Stimulated activated CD4-positive, alpha-beta T cell treated with anti-CD3 and anti-CD28 coated beads, Interleukin-1b, Interleukin-23, amount 100 ng/mL, for 1 hour (primary cell): ENCODE results near the gene JPH3.

ENCODE experiments used
- DNase-seq, 2 donors: peaks; one replicate each; pipeline ENCODE4 v3.0.0-alpha.2; 2020; ENCODE audit warnings: low read depth in 2 of 2

JPH3 gene

DNA sequence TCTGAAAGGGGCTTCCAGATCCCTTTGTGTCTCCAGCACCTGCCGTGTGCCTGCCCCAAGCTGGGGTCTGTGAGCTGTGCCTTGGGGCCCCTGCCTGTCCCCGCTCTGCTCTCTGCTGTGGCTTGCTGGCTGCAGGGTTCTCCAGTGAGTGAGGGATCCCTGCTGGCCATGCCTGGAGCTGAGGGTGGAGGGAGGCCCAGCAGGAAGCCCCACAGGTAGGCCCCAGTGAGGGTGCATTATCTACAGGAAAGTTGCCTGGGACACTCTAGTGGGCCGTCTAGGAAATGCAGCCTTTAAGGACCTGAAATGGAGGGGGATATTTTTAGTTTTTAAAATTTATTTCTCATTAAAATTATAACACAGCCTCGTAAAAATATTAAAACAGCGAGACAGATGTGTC, 50.9 kb downstream of the JPH3 start:
- no peak for DNase-seq

GRCh38 chr16:87654826-87655225, 52.5 kb downstream of the JPH3 start:
- no peak for DNase-seq

DNA sequence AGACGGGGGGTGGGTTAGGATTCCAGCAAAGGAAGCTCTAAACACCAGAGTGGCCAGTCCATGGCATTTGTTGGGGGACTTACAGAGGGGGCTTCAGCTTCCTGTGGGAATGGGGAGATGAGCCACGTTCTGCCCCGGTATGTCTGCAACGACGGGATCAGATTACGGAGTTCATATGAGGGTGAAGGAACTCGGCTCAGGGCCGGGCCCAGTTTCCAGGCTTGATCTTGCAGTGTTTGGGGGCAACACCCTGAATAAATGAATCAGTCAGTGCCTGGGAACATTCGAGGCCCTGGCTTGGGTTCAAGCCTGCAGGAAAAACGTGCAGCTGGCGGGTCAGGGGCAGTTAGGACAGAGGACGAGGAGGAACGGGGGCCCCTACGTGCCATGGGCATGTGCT, 54.0 kb downstream of the JPH3 start:
- DNase-seq = no peak

GRCh38 chr16:87657621-87658192, 55.4 kb downstream of the JPH3 start:
- DNase-seq = no peak

DNA sequence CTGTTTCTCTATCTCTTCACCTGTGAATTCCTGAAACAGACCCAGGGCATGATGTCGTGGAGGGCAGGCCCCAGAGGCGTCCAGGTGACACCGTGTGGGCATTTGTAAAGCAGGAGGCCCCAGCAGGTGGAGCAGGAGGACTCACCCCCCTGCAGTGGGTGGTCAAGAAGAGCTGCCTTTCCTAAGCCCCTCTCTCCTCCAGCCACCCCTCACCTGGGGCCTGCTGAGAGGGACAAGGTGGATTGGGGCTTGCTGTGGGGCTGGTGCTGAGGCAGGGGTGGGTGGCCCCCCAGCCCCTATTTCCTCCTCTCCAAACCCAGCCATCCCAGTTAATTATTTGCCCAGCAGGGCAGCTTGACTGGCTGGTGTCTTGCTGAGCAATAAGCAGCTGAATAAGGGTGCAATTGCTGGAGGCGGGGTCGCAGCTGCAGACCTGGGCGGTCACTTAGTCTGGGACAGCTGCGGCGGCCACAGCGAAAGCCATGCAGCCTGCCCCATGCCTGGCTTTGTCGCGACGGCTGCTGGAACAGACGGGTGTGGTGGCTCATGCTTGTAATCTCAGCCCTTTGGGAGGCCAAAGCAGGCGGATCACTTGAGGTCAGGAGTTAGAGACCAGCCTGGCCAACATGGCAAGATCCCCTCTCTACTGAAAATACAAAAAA, 56.4 kb downstream of the JPH3 start:
- DNase-seq = no peak

- DNase-seq = no peak
Measured at GRCh38 chr16:87661561-87661960, 59.3 kb downstream of the JPH3 start.

DNA sequence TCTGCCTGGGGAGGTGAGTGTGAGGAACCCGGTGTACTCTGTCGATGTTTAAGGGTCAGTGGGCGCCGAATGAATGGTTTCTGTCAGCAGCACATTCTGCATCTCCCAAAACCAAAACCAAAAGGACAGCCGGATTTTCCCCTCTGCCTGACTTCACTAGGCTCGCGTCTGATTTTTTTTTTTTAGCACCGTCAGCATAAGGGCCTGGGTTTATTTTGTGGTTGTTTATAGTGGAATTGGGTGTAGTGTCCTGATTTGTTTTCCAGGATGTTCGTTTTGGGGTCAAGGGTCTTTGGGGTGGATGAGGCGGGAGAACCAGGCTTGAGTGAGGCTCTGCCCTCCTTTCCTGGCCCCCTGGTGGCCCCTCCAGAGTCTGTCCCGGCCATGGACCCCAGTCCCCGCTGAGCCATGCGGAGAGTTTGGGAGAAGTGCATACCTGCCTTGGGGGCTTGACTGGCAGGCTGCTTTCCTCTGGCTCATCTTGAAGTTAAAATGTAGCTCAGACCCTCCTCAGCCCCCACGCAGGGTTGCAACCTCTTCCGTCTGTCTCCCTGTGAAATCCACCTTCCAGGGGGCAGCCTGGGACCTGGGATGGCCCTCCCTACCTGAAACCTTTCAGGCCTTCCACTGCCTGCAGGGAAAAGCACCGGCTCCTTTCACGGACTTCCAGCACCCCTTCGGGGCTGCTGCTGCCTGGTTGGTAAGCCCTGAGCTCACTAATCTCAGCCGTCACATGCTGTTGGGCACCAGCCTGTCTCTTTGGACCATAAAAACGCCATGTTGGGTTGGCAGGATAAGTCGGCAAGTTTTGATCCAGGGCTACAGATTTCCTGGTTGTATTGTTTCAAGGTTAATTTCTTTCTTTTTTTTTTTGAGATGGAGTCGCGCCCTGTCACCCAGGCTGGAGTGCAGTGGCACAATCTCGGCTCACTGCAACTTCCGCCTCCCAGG, 60.2 kb downstream of the JPH3 start:
- DNase-seq = no peak

- no peak for DNase-seq
Measured at GRCh38 chr16:87664792-87665191, 62.5 kb downstream of the JPH3 start.

- no peak for DNase-seq
Measured at GRCh38 chr16:87665193-87665592, 62.9 kb downstream of the JPH3 start.

DNA sequence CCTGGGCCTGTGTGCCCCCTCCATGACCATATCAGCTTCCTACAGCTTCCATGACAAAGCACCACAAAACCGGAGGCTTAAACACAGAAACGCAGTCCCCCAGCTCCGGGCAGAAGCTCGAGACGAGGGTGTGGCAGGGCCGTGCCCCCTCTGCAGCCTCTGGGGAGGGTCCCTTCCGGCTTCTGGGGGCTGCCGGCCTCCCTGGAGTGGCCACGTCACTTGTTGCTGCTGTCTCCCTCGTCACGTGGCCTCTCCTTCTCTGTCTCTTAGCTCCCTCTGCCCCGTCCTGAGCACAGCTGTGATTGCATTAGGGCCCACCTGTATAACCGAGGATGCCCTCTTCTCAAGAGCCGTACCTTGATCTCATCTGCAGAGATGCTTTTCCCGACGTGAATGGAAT, 64.6 kb downstream of the JPH3 start:
- DNase-seq = no peak

GRCh38 chr16:87667443-87667842, 65.1 kb downstream of the JPH3 start:
- DNase-seq = no peak

GRCh38 chr16:87667946-87668345, 65.6 kb downstream of the JPH3 start:
- no peak for DNase-seq

DNA sequence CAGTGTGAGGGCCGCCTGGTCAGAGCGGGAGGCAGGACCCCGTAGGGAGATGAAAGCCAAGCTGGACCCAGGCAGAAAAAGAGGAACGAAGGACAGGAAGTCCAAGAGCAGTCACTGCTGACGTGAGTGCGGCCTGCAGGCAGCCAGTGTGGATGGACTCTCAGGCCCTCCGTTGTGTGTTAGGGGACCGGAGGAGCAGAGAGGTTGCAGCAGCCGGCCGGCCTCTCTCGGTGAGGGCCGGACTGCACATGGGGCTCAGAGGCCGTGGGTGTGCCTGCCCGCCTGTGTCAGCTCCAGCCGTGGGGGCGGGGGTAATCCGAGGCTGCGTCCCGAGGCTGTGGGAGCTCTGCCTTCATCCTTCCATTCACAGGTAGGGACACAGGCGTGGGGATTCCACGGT, 67.4 kb downstream of the JPH3 start:
- DNase-seq = no peak

DNA sequence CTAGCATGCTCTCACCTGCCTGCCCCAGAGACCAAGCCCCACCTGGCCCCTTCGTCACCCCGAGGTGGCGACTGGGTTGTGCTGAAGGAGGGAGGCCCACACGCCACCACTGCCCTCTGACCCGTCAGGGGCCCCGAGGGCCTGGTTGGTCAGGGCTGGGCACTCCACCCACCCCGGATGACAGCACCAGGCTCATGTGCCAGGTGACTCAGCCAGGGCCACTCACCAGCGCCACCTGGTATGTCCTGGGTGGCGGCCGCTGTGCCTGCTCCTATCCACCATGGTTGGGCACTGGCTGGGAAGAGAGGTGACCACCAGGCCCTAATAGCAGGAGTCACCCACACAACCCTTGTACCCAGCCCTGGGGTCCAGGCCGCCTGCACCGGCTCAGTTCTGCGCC, 68.9 kb downstream of the JPH3 start:
- DNase-seq = no peak

DNA sequence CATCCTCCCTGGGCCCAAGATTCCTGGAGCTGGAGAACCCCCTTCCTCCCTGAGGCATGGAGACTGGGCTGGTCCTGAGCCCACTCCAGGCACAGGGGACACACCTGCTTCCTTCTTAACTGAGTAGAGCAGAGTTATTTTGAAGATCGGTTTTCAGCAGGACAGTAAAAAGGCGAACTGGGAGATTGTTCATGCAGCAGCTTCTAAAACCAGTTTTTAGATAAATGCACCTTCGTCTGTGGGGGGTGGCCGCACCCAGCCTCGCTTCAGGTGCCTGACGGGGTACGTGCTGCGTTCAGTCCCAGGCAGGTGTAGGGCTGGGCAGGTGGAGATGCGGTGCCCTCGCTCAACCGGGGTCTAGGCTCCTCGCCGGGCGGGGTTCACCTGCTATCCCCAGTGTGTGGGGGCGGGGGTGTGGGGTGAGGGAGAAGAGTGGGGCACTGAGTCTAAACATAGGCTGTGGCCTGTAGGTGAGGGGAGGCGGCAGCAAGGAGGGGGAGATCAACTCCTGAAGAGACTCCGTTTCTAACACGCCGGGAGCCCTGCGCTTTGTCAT, 69.5 kb downstream of the JPH3 start:
- no peak for DNase-seq

DNA sequence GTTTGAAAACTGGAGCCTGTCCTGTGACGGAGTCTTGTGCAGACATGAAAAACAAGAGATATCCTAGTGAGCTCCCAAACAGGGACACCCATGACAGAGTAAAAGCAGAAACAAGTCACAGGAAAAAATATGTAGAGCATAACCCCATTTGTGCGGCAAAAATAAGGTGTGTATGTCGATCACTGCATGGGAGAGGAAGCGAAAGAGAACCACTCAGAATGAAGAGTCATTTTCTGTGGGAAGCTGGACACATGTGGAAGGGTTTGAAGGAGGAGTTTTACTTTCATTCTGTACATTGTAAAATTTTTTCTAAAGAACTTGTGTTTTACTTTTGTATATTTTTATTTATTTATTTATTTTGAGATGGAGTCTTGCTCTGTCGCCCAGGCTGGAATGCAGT, 72.1 kb downstream of the JPH3 start:
- DNase-seq = no peak

GRCh38 chr16:87675111-87675719, 72.9 kb downstream of the JPH3 start:
- no peak for DNase-seq

DNA sequence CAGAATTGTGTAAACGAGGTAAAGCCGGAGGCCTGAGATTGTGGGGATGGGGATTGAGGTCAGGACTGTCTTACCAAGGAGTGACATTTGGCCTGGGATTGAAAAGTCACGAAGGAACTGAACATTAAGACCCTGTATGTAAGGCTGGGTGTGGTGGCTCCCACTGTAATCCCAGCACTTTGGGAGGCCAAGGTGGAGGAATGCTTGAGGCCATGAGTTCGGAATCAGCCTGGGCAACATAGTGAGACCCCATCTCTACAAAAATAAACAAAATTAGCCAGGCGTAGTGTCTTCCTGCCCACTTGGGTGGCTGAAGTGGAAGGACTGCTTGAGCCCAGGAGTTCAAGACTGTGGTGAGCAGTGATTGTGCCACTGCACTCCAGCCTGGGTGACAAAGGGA, 75.5 kb downstream of the JPH3 start:
- DNase-seq = no peak

DNA sequence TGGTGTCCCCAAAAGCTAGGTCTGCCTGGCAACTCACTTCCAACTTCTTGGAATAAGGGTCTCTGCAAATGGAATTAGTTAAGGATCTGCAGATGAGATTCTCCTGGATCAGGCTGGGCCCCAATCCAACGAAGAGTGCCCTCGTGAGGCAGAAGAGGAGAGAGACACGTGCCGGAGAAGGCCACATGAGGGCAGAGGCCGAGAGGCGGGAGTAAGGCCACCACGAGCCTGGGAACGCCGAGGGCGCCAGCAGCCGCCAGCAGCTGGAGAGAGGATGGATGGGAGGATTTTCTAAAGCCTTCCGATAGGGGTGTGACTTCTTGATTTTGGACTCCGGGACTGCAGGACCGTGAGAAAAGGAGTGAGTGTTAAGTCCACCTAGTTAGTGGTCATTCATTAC, 76.3 kb downstream of the JPH3 start:
- DNase-seq = no peak

- no peak for DNase-seq
Measured at GRCh38 chr16:87679593-87680271, 77.4 kb downstream of the JPH3 start.

- no peak for DNase-seq
Measured at GRCh38 chr16:87680272-87680644, 78.0 kb downstream of the JPH3 start.
